GM21619 (cell line): ENCODE measurements around the gene RXRA.

Experiments used
- ATAC-seq: cut with Tn5 transposase; IDR thresholded peaks from one replicate; pipeline ENCODE4 v1.9.1; 2021; ENCODE audit not compliant: unreplicated experiment

Gene RXRA

DNA sequence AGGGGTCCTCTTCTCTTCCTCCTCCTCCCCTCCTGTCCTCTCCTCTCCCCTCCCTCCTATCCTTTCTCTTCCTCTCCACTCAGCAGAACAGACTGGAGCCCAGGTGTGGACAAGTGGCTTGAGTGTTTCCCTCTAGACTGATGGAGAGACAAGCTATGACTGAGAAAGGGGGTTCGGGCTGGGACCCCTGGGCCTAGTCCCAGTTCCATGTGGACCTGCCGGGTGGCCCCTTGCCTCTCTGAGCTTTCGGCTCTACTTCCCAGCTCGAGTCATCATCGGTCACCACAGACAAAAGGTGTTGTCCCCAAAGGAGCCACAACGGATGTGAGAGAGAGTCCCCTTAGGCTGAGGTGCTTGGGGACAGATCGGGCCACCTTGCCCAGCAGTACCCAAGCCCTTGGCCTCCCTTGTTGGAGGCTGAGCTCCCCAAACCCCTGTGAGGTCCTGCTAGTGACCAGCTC is 3.4 kb upstream of the RXRA start:
- ATAC-seq: no peak

DNA sequence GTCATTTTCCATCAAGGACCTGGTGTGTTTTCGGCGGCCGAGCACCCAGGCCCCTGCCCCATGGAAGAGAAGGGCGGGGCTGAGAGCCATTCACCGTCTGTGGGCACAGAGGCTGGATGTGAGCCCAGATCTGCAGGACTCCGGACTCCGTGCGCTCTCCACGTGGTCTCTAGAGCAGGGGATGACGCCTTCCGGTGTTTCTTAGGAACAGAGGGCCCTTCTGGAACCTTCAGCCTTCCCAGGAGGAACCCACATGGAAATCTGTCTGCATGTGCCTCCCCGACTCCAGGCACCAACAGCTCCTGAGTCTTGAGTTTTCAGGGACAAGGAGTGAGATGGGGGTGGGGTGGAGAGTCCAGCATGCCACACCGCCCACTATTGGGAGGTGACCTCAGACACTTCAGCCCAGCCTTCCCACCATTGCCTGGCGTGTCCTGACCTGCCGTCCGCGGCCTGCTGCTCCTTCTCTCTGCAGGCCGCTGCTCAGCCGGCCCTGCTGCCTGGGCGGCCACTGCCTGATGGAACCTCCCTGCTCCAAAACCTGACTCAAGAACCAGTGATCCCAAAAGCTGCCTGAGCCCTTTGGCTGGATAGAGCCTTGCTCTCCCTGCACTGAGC is 2.4 kb upstream of the RXRA start:
- no peak for ATAC-seq

DNA sequence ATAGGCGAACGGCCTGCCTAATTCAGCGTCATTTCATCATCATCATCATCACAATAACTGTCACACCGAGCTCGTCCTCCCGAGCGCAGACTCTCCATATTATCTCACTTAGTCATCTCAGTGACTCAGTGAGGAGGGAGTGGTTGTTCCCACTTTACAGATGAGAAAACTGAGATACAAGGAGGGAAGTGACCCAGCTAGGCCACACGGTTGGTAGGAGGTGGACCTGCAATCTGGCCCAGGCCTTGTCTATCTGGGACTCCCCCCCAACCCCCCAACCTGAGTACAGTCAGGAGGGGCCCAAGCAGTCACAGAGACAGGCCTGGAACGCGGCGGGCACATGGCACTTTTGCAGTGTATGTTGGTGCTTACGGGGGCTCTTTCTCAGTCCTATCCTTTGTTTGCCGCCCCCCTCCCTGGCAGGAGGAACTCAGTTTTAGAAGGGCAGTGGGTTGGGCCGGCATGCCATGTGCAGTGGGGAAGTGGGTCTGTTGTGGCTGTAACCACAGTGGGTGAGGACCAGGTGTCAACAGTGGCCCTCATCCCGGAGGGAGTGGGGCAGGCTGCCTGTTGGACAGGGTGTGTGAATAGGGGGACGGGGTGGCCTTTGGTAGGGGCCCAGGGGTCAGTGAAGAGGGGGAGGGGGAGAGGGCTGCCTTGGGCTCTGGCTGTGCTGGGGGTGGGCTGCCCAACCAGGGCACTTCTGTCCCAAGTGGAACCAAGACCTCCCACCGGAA is 1.7 kb upstream of the RXRA start:
- no peak for ATAC-seq

DNA sequence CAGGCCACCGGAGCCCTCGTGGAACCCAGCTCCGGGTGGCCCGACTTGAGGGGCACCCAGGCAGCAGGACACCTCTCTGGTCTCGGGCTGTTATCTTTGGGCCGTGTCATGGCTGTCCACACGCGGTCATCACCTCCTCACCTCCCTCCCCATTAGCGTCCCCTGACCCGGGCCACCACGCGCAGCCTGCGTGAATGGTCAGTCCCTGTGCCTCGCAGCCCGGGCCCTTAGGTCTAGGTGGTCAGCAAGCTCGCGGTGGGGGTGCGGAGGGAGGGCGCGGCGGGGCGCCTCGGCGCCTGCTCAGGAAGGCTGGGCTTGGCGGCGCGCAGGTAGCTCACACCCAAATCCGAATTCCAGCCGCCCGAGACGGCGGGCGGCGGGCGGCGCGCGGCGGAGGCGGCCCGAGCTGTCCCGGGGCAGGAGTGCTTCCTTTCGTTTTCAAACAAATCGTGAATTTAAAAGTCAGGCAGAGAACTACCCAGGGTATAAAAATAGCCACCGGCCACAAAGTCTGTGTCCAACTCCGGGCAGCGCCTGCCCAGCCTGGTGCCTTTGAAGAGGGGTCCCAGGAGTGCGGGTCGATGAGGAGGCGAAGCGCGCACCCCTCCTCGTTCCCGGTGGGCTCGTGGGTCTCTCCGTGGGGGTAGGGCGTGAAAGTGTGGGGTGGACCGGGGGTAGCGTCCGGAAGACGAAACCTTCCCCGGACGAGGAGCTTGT is 1.0 kb upstream of the RXRA start:
- no peak for ATAC-seq

DNA sequence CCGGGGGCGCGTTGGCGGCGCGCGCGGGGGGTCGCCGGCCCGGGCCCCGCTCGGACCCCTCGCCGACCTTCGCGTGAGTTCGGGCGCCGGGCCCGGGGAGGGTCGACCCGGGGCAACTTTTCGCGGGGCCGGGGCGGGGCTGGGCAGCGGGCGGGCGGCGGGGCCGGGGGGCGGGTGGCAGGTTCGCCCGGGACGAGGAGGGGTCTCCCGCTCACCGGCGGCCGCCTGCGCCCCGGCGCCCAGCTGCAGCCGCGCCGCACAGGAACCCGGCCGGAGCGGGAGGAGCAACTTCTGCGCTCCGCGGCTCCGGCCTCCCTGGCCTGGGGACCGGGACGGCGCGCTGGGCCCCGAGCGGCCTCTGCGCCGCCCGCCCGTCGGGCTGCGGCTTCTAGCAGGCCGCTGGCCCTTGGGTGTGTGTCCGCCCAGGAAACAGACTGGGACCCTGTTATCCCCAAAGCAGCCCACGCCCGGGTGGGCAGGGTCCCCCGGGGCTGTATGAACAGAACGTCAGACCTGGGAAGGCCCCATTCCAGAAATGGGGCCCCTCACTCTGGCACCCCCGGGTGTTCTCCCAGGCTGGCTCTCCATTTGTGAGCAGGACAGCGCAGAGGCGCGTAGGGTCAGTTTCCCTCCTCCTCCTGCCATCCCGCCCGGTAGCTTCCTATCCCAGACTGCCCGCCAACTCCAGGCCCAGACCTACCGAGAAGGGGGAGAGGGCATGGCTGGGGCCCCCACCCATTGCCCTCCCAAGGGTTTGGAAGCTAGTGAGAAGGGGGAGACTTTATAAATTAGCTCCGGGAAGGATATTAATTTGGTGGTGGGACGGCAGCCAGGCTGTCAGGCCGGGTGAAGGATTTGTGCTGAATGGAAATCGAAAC is 708 bp downstream of the RXRA start:
- ATAC-seq: no peak

DNA sequence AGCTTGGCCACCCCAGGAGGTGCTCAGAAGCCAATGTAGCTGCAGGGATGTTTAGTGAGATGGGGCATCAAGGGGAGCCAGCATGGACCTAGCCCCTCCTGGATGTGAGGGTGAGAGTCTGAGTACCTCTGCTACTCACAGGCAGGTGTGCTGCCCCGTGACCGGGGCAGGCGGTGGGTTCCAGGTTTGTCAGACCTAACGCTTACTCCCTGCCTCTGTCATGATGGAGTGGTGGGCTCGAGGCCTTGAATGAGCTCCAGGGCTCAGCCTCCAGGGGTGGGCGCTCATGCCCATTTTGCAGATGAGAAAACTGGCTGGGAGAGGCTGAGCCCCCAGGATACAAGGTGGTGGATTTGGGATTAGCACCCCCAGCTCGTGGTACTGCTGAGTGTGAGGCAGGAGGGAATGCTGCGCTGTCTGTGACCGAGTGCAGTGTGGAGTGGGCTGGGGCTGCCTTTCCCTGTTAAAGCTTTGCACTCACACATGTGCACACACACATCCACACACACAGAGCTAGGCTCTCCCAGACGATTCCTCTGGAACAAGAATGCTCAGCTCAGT is 1.5 kb downstream of the RXRA start:
- ATAC-seq: no peak

DNA sequence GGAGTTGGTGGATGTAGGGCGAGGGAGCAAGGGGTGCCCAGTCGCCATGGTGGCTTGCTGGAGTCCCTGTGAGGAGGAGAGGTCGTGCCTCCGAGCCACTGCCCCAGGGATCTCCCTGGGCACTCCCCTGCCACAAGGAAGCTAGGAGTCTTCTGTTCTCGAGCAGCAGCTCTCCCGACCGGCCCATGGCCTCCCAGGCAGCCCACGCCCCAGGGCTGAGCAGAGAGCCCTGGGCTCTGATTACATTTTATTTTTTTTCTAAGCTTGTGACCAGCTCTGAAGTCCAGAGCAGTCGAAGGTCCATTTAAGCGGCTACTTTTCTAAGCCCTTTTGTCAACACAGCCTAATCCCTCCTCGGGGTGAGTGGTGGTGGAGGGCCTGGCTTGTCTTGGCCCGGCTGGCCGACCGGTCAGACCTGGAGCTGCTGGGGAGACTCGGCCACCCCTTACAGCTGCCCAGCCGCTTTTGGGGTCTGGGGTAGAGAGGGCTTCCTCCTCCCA is 2.1 kb downstream of the RXRA start:
- ATAC-seq: no peak

DNA sequence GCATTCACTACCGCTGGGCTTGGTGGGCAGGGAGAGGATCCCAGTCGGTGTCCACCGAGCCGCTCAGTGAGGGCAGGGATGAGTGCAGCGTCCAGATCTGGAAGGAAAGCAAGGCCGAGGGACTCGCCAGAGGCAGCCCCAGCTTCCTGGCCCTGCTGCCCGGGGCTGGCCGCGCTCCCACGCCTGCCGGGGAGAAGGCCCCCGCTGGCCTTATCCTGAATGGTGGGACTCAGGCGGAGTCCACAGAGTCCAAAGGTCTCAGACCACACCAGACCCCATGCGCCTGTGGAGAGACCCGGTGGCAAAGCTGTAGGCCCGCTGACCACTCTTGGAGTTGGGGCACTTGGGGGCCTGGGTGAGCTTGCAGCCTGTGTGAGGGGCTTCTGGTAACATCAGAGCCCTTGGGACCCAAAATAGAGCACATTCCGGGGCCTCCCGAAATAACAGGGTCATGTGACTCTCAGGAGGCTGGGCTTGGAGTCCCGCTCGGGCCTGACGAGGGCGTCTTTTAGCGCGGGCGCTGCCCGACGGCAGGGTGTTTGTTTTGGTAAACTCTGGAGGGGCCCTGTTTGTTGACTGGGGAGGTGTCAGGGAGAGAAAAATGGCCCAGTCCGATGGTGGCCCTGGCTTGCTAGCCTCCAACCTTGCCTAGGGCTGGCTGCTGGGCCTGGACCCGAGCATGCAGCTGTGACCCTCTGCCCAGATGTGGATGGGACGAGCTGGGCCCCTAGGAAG is 2.8 kb downstream of the RXRA start:
- no peak for ATAC-seq

DNA sequence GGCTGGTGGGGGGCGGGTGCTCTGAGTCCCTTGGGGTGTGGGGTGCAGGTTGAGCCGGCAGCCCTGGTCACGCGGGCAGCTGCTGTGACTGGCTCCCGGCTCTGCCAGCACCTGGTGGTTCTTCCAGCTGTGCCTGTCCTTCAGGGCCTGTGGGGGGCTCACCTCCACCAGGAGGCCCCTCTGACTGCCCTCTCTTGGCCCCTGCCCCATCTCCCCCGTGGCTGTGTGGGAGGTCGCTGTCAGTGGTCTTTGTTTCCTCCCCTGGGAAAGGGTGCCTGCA is 3.3 kb downstream of the RXRA start:
- ATAC-seq: no peak

DNA sequence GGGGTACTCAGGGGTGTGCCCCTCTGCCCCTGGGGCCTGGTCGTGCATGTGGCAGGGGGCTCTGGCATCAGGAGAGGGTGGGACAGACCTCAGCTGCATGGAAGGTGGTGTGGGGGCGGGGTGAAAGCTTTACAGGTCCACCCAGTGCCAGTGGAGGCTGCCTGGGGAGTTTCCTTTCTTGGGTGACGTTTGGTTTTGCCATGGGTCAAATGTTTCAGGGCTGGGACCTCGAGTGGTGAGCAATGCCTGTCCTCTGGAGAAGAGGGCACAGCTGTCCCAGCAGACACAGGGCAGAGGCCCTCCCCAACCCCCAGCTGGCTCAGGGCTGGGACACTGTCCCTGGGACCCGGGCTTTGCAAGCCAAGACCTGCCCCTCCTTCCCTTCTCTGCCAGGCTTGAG is 3.6 kb downstream of the RXRA start:
- ATAC-seq: no peak

DNA sequence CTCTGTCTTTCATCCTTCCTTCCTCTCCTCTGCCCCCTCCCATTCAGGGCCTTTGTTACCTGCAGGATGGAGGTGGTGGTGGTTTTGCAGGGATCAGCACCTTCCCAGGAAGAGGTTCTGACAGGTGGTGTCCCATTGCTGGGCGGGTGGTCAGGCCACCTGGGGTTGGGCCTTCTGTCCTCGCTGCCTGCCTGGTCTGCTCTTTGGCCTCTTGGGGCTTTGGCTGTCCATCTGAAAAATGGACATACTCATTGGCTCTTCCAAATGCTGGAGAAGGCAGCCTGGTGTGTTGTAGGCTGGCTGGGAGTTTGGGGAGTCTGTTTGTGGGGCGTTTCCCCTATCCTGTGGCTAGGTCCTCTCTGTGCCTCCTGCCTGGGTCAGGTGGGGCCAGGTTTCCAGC is 4.3 kb downstream of the RXRA start:
- ATAC-seq: no peak

DNA sequence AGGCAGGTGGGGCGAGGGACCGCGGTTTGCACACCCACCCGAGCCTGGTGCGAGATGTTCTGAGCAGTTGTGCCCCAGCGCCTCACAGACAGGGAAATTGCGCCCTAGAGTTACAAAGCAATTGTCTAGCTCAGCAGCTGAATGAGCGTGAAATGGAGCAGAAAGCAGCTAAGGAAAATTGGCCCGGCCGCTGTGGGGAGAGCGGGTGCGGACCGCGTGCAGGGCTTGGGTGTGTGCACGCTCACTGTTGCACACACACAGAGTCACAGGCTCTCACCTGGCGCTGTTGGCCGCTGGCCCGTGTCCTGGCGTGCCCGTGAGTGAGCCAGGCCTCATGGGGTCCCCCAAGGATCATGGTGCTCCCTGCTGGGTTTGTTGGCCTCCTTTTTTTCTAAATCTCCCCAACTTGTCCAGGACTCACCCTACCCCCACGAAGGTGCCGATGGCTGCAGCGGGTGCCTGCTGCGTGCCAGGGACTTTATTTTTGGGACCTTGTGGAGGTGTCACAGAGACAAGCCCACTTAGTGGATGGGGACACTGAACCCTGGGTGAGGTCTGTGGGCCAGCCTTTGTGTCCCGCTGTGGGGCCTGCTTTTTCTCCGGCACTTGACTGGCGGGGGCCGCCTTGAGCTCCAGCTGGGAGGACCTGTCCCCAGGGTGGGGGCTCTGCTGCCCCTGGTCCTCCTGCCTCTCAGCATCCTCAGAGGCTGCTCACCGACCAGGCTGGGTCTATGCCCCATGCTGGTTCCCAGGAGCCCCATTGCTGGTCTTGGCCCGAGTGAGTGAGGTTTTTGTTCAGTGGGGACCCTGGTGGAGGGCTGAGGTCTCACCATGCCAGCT is 5.2 kb downstream of the RXRA start:
- ATAC-seq: no peak

DNA sequence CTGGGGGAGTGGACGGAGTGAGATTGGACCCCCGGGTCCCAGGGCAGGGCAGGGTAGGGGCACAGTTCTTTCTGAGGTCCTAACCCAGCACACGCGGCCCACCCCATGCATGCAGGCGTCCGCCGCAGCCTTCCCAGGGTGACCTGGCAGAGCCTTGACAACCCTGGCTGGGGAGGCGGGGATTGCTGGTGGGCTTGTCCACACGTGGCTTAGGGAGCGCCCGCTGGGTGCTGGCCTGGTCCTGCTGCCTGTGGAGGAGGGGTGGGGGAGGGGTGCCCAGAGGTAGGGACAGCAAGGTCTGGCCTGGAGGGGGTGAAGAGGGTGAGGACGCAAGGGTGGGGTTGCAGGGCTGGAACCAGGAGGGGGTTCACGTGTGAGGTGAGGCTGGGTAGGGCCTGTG is 6.0 kb downstream of the RXRA start:
- no peak for ATAC-seq

DNA sequence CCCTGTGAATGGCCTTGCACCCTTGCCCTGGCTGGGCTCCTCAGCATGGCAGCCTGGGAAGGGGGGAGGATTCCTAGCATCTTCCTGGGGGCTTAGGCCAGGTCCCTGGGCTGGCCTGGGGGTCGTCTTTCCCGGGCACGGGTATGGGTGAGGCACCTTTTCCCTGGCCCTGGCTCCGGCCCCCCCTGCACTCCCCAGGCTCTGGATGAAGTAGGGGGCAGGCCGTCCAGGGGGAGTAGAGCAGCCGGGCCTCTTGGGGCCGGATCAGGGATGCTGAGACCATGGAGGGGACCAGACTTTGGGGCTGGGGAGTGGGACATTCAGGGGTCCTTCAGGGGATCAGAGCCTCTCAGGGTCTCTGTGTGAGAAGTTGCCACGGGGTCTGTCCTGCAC is 6.6 kb downstream of the RXRA start:
- ATAC-seq: no peak

DNA sequence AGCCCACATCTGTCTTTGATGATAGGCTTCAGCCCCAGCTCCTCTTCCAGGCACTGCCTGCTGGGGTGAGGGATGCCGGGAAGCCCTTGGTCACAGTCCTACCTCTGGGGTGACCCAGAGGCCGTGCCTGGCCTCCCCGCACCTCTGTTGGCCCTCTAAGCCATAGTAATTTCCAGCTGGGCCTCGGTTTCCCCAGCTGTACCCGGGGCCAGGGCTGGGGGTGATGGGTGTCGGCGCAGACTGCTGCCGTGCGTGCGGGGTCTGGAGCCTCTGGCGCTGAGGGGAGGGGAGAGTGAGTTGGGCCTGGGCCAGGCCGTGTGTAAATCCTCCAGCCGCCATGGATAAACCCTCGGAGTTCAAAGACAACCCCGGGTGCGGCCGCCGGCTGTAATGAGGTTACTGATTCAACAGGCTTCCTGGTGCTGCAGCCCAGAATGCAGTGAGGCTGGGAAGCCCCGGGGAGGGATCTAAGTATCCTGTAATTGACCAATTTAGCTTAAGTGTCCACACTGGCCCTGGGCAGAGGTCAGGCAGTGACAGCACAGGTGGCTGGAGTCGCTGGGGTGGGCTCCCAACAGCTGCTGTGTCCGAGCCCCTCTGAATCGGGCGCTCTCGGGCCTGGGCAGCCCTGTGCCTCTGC is 7.1 kb downstream of the RXRA start:
- ATAC-seq: no peak

DNA sequence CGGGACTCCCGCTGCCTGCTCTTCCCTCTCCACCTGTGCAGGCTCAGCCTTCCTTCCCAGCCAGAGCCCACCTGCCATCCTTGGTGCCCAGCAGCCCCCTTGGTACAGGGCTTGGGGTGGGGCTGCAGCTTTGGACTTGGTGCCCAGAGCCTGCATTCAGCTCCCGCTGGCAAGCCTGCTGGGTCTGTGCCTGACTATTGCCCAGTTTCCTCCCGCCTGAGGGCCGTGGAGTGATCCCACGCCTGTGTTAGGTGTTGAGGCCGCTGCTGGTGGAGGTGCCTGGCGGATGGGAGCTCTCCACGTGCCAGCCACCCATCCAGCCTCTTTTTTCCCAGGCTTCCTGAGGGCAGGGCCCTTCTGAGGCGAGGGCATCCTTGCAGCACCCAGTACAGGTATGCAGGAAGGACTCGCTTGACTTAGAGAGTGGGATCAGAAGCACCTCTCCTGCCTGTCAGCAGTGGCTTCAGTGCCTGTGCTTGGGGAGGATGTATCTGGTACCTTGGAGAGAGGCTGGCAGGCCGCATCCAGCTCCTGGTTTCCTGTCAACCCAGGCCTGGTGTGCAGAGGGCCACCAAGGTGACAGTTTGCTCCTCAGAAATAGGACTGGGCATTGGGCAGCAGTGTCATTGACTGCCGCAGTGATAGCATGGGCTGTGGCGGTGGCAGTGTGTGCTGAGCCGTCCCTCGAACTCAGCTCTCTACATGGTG is 7.8 kb downstream of the RXRA start:
- ATAC-seq: no peak

DNA sequence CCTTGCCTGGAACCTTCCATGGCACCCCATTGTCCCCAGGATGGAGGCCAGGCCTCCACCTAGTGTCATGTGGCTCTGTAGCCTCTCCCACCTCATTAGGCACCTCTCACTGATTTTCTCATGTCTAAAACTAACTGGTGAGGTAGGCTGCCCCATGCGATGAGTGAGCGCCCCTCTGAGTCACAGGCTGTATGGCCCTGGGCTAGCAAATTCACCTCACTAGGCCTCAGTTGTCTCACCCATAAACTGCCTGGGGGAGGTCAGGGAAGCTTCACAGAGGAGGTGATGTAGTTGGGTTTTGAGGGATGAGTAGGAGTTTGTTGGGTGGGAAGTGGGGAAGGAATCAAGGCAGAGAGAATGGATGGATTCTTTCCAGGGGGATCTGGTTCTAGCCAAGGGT is 8.8 kb downstream of the RXRA start:
- ATAC-seq: no peak

DNA sequence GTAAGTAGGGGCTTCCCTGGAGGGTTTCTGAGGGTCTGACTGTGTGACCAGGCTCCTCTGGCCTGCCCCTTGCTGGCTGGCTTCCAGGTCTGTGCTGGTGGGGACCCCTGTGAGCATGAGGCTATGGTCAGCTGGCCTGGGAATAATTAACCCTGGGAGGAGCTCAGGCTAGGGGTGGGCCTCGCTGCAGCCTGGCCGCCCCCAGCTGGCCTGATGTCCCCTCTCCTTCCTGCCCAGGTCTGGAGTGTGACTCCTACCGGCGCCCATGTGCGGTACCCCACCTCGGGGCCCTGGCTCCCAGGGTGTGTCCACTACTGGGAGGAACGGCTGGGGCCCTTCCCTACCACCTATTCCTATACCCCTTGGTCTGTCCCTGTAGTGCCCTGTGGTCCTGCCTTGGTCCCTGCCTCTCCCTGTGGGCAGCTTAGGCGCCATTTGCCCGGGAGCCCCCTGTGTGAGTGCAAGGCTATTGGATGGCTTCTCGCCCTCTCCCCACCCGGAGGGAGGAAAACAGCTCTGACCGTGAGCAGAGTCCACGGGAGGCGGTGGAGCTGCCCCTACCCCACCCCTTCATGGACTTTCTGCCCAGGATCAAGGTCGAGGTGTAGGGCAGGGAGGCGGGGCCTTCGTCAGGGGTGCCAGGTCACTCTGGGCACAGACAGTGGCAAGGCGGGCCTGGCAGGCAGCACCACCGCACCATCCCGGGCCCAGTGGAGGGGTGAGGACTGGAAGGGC is 9.4 kb downstream of the RXRA start:
- no peak for ATAC-seq
